Astrocyte of the hippocampus (primary cell): Measurements from ENCODE around the gene KRTAP10-11.
"Not testable (repeated sequence)": the region's sequence is repeated elsewhere in the genome, so short reads cannot be mapped to it uniquely, and the experiment has no call there.

Source experiments
- DNase-seq: peaks from one replicate; pipeline ENCODE4 v3.0.0; 2011; ENCODE audit warnings: low read depth, low spot score

KRTAP10-11 gene, protein sequence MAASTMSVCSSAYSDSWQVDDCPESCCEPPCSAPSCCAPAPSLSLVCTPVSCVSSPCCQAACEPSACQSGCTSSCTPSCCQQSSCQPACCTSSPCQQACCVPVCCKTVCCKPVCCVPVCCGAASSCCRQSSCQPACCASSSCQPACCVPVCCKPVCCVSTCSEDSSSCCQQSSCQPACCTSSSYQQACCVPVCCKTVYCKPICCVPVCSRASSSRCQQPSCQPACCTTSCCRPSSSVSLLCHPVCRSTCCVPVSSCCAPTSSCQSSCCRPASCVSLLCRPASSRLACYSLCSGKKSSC

GRCh38 chr21:44646366-44647221 lies at the start of gene KRTAP10-11:
Gene KRTAP10-11 (plus strand): TSS chr21:44646414. CDS start chr21:44646459, 45 bp downstream.
- DNase-seq = not testable (repeated sequence)

DNA sequence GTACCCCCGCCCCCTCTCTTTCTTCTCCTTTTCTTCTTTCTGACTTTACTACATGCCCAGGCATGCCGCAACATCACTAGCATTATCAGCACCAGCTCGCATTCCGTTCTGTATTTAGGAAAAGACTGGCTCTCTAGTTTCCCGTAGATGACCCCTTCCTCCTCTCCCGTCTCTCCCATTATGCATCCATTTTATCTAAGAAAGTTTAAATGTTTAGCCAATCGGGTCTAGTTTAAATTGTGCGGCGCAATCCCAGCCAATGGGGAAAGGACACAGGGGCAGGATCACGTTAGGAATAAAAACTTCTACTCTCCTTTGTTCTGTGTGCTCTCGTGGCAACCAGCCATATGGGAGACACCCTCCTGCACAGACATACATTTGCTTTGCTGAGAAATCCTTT lies 48.2 kb upstream of the KRTAP10-11 start:
- no peak for DNase-seq

DNA sequence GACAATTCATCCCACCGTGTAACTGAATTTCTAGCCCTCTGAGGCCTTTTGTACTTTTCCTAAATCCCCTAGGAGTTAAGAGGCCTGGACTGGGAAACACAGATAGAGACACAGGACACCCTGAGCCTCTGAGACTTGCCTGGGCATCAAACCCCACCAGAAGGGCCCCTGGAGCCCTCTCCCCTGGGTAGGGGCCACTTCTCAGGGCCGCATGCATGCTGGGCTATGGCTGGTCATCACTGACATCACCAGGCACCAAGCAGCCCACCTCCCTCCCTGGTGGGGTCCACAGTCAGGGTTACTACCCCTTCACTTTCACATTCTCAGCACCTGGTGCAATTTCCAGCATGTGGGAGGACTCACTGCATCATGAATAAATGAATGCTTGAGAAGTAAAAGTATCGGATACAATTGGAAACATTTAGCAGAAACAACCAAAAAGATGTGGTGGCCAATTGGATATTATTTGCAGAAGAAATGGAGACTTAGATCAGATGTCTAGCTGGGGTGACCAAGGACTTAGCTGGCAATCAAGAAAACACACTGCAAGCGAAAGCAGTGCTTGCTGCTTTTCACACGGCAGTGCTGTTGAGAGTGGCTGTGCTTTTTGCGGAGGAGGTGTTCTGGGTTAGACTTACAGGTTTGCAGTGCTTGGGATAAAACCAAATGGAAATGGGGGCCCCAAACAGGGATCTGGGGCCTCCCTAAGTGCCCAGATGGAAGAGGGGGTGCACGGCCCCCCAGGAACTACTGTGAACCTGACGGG lies 46.8 kb upstream of the KRTAP10-11 start:
- DNase-seq = no peak

DNA sequence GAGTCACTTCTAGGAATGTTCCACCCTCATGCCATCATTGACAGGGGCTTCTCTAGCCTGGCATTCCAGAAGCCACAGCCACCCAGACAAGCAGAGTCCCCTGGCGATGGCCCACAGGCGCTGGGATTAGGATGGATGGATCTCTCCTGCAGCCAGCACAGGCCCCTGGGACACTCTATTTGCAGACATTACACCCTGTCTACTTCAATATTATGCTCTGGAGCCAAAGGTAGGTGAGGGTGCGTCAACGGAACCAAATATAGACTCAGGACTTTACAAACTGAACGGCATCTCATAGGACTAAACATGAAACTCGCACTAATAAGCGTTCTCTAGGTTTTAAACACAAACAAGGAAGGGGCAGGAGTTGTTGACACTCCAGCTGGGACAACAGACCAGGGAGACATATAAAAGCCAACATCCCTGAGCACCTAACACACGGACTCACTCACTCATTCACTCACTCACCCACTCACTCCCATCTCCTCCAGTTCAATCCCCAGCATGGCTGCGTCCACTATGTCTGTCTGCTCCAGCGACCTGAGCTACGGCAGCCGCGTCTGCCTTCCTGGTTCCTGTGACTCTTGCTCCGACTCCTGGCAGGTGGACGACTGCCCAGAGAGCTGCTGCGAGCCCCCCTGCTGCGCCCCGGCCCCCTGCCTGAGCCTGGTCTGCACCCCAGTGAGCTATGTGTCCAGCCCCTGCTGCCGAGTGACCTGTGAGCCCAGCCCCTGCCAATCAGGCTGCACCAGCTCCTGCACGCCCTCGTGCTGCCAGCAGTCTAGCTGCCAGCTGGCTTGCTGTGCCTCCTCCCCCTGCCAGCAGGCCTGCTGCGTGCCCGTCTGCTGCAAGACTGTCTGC lies 45.9 kb upstream of the KRTAP10-11 start, which contains the start of gene KRTAP10-7:
Gene KRTAP10-7, plus strand, starts transcription at position 480 of the 861 bp plus-strand sequence. Its CDS starts 25 bp downstream, at position 505.
- not testable (repeated sequence) for DNase-seq

DNA sequence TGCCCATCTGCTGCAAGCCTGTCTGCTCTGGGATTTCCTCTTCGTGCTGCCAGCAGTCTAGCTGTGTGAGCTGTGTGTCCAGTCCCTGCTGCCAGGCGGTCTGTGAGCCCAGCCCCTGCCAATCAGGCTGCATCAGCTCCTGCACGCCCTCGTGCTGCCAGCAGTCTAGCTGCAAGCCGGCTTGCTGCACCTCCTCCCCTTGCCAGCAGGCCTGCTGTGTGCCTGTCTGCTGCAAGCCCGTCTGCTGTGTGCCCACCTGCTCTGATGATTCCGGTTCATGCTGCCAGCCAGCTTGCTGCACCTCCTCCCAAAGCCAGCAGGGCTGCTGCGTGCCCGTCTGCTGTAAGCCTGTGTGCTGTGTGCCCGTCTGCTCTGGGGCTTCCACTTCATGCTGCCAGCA lies 45.1 kb upstream of the KRTAP10-11 start:
- not testable (repeated sequence) for DNase-seq

GRCh38 chr21:44601596-44602462 lies 44.4 kb upstream of the KRTAP10-11 start:
- no peak for DNase-seq

DNA sequence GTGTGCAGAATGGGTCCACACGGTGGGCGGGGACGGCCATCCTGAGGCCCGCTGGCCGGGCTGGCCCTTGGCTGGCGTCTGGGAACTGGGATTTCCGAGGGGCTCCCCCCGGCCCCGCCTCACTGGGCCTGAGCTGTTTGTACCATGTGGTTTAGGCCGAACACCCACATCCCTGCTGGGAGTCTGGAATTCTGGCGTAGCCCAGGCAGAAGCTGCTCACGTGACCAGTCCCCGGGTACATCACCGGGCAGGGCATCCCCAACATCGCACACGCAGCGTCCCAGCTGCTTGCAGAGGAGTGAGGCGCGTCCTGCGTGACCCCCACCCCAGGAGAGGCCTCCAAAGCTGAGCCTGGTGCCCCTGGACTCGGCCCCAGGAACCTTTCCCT lies 43.8 kb upstream of the KRTAP10-11 start:
- no peak for DNase-seq

- DNase-seq = no peak
Observed at GRCh38 chr21:44603109-44603875, 42.9 kb upstream of the KRTAP10-11 start.

- DNase-seq = no peak
Observed at GRCh38 chr21:44603911-44604310, 42.3 kb upstream of the KRTAP10-11 start.

- no peak for DNase-seq
Observed at GRCh38 chr21:44606495-44606894, 39.7 kb upstream of the KRTAP10-11 start.

GRCh38 chr21:44609193-44609592 lies 37.0 kb upstream of the KRTAP10-11 start:
- no peak for DNase-seq

- not testable (repeated sequence) for DNase-seq
Observed at GRCh38 chr21:44610157-44610843, 35.9 kb upstream of the KRTAP10-11 start.

GRCh38 chr21:44611551-44611950 lies 34.7 kb upstream of the KRTAP10-11 start:
- no peak for DNase-seq

DNA sequence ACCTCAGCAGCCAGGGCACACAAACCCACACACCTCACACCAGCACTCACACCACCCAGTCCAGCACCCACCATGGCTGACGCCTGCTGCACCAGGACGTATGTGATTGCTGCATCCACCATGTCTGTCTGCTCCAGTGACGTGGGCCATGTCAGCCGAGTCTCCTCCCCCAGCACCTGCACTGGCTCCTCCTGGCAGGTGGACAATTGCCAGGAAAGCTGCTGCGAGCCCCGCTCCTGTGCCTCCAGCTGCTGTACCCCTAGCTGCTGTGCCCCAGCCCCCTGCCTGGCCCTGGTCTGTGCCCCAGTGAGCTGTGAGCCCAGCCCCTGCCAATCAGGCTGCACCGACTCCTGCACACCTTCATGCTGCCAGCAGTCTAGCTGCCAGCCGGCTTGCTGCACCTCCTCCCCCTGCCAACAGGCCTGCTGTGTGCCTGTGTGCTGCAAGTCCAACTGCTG lies 34.2 kb upstream of the KRTAP10-11 start, which contains the start of gene KRTAP10-8:
Gene KRTAP10-8, plus strand, starts transcription at position 51 of the 458 bp plus-strand sequence. Its CDS starts 22 bp downstream, at position 73.
- no peak for DNase-seq

- DNase-seq = no peak
Observed at GRCh38 chr21:44612669-44613229, 33.5 kb upstream of the KRTAP10-11 start.

DNA sequence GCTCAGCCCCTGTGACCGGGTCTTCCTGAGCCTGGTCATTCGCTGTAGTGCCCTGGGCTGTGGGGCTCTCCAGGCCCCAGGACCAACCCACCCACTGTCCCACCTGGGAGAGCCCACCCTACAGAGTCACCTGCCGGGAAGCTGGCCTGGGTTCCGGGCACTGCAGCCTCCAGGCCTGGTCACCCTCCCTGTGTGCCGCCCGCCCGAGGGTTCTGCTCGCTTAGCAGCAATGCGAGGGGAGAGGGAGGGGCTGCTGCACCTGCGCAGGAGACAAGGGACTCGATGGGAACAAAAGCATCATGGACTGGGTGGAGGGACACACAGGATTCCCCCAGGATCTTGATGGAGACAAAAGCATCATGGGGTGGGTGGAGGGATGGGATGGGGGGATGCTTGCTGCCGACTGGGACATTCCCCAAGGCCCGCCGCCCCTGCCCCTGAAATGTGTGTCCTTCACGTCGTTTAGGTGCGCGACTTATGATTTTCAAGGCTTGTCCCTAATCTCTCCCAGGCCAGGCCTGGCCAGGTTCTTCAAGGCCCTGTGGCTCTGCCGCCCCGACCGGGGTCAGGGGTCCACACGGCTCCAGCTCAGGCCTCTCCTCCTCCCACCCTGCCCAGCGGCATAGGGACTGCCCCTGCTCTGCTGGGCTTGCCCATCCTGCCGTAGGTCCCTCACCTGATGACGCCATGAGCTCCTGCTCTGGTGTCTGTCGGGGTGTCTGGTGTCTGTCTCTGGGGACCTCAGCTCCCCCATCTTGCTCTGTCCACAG lies 32.6 kb upstream of the KRTAP10-11 start:
- DNase-seq = no peak

GRCh38 chr21:44614161-44614631 lies 32.0 kb upstream of the KRTAP10-11 start:
- DNase-seq = no peak
